SKM-1 (cell line): ENCODE data around the gene NGEF.
"Not testable (repeated sequence)": the region's sequence is repeated elsewhere in the genome, so short reads cannot be mapped to it uniquely, and the experiment has no call there.

Experiments used
- DNase-seq: peaks from one replicate; lab custom pipeline; 2025; ENCODE audit not compliant: unreplicated experiment; lab: John Stamatoyannopoulos, UW

Gene NGEF

DNA sequence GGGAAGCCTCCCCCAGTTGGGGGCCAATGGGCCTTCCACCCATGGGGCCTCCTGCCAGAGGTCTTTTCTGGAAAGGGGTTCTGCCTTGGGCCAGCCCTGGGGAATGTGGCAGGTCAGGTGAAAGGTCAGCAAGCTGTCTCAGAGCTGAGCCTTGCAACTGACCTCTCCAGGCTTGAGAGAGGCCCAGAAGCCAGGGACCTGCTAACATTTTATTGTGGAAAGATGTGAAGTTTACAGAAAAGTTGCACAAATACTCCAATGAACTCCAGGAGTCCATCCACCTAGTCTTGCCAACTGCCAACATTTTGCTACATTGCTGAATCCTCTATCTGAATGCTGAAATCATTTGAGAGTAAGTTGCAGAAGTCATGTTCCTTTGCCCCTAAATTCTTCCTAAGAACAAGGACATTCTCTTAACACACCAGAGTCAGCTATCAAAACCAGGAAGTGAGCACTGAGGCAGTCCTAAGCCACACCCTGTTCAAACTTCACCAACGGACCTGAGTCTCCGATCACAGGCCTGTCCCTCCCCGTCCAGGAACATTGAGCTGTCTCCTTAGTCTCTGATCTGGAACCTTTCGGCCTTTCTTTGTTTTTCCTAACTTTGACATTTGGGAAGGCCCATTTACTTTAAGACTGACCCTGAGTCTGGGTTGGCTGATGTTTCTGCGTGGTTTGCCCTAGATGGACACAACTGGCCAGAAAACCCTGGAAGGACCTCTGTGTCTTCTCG is 139.0 kb downstream of the NGEF start:
- DNase-seq: peak; percentile 42

DNA sequence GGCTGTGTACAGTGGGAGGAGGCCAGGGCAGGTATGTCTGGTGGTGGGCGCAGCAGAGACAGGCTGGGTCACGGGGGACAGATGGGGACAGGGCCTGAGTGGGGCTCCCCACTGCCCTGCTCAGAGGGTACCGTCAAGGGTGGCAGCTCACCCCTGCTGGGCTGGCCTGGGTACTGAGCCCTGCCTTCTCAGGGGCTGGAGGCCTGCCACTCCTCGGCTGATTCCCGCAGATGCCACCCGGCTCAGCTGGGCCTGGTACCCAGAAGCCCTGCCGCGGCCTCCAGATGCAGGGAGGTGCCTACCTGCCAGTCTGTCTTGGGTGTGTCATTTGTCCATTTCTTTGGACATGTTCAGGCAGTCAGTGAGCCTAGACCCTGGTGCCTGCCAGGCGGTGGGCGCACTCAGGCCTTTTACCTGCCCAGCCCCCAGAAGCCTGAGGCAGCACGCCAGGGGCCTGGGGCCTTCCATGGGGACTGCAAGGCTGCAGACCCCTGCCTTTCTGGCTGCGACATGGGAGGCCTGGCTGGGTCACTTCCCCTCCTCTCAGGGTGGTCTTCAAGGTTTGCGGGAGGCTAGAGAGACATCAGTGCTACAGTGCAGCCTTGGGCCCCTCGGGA is 139.7 kb downstream of the NGEF start:
- DNase-seq: no peak

DNA sequence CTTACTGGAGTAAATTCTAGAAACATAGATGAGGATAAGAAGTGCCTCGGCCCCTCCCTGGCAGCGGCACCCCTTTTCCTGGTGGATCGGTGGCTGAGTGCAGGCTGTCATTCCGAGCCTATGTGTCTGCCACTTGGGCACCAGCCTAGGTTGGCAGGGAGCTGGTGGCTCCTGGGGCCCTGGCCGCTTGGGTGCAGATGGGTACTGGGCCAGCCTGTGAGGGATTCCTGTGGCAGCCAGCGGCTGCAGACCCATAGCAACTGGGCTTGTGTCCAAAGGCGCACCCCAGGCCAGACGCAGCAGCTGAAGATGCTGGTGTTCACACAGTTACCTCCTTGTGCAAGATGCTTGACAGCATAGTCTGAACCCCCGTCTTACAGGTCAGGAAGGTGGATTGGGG is 140.2 kb downstream of the NGEF start:
- no peak for DNase-seq

DNA sequence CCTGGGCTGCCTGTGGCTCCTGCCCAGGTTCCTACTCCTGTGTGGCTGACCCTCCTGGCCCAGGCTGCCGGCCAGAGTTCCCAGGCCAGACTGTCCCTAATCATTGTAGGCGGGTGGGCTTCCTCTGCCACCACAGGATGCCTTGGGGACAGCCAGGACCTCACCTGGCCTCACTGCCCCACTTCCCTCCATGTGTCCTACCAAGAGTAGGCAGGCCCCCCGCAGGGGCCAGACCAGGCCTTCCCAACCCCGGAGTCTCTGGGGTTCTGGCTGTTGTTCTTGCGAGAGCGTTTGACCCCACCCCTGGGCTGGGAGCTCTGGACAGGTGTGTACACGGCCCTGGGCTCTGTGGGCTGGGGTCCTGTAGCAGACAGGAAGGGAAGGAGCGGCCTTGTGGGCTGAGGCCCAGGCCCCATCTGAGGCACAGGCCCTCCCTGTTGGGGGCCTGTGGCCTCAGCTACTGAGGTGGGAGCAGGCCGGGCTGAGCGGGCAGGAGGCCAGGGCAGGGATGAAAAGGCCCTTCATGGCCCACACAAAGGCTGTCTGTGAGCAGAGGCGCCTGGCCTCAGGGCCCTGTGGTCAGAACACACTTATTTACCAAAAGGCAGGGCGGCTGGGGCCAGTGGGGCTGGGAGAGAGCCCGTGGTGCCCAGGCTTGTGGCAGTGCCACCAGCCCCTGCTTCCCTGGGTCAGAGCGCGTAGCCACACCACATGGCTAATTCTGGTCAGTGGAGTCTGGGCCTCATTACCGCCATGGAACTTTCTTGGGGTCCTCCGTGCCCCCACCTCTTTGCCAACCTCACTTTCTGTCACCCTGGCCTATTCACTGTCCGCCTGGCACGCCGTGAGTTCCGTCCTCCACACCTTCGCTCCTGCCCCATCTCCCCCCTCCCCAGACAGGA is 141.0 kb downstream of the NGEF start:
- no peak for DNase-seq

DNA sequence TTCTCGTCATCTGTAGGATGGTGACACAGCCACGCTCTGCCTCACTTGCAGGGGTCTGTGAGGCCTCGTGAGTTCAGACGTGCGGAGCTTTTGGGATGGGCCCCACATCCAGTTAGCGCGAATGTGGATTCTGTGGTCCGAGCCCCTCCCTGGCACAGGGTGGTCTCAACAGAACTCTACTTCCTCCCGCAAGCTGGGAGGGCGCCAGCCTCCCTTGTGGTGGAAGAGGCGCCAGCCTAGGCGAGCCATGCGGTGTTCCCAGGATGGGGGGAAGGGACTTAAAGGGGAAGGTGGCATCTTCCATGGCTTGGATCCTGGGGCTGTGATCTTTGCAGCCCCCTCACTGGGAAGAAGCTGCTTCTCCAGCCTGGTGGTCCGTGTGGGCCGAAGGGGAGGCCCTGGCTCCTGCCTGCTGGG is 141.6 kb downstream of the NGEF start:
- DNase-seq: no peak

DNA sequence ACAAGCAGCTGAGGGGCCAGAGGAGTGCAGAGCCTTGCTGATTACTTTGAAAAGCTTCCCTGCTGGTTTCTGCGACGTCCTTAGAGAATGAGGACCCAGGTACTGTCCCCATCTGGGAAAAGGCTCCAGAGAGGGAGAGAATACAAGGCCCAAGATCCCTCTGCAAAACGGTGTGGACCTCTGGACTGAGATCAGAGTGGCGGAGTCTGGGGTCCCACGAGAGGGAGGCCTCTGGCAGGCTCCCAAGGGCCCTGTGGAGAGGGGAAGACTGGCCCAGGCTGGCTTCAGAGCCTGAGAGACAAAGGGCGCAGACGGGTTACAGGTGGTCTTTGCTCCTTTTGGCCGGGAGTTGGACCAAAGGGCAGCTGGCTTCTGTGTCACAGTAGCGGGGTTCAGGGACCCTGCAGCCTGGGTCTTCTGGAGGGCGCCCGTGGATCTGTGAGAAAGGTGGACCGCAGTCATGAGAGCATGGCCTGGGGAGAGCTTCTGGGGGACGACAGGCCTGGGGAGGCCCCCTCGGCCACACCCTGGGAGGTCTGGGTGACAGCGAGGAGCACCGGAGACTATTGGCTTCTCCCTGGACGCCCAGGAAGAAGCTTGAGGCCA is 142.2 kb downstream of the NGEF start:
- no peak for DNase-seq

DNA sequence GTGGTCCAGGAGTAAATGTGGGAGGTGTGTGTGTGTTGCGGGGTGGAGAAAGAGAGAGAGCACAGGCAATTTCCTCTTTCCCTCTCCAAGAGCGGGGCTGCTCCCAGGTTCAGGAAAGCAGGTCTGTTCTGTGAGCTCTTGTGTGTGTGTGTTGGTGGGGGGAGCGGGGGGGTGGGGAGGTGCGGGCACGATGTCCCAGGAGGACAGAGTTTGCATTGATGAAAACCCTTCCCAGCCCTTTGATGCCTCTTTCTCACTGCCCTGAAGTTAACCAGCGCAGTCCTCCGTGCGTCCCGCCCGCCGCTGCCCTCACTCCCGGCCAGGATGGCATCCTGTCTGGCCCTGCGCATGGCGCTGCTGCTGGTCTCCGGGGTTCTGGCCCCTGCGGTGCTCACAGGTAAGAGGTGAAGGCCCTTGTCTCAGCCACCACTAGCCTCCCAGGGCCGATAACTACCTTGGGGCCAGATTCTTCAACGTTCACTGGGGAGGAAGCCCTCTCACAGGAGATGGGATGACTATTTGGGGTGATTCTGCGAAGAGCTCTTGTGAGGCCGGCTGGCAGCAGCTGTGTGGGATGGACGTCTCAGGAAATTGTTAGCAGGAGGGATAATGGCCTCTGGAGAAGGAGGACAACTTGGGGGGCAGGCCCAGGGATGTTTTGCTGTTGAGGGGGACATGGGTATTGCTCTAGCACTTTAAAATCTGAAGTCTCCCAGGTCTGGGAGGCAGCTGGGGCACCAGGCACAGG is 142.9 kb downstream of the NGEF start, which contains the start of gene SNORC:
TSS of gene SNORC (plus strand) at position 247 of the 748 bp plus-strand sequence. CDS start at position 325, 78 bp downstream.
- no peak for DNase-seq

DNA sequence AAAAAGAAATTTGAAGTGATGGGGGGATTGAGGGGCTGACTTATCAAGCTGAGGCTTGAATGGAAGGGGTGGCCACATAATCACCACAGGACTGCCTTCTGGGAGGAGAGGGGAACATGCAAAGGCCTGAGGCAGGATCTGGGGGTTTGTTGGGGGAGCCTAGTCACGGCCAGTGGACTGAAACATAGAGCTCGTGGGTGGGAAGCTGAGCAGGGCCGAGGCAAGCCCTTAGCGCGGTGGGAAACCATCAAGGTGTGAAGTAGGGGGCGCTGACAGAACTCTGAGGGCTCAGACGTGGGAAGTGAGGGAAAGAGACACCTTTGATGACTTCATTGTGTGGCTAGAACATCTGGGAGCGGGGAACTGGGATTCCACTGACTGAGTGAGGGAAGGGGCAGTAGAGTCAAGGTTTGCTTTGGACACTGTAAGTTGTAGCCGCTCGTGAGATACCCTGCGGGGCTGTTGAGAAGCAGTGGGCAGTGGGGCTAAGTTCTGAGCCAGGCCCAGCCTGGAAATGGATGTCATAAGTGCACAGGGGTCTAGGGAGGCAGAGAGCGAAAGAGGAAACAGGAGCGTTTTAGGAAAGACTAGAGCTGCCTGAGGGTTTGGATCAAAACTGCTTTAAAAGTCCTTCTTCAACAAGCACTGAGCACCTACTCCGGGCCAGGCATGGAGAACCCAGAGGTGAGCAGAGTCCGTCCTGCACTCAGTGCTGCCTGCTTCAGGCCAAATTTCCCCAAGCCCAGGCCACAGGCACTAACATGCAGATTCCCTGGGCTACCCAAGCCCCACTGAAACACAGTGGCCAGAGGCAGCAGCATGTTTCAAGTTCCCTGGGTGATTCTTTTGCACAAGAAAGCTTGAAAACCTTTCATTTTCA is 143.7 kb downstream of the NGEF start:
- no peak for DNase-seq

DNA sequence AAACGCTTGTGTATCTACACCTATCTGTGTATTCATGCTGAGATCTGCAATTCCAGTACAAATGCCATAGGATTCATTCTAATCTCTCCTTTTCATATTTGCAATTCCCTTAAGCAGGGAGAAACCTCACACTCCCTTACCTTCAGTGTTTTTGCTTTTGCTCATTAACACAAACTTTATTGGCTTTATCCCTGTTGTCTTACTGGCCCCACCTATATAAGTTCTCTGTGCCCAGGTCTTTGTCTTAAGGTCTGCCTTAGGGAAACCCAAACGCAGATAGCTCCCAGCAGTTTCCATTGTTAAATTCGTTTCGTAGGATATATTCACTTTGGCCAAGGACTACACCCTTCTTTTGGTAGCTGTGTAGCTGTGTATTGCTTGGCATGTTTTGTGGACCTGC is 147.0 kb downstream of the NGEF start:
- DNase-seq: no peak

DNA sequence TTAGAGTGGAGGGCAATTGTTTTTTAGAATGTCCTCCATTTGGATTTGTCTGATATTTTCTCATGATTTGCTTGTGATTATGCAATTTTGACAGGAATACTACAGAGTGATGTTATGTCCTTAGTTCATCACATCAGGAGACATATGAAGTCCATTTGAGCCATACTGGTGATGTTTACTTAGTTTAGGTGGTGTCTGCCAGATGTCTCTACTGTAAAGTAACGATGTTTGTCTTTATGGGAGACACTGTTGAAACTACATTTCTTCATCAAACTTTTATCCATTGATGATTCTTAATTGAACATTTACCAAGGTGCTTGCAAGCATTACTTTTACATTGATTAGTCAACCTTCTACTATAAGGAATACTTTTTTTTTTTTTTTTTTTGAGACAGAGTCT is 147.9 kb downstream of the NGEF start:
- DNase-seq: no peak

DNA sequence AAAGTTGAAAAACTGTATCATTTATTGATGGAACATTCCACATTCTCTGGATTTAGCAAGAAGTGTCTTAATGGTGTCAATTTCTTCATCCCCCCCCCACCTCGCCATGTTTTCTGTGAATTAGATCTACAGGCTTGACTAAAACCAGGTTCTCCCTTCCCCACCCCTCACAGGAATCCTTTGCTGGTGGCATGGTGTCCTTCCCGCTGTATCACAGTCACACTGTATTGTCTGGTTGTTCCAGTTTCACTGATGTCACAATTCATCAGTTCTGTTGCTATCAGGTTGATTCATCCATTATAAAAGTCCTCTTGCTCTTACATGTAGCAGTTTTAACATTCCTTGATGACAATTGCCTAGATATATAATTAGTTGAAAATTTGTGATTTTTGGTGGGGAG is 149.1 kb downstream of the NGEF start:
- no peak for DNase-seq

DNA sequence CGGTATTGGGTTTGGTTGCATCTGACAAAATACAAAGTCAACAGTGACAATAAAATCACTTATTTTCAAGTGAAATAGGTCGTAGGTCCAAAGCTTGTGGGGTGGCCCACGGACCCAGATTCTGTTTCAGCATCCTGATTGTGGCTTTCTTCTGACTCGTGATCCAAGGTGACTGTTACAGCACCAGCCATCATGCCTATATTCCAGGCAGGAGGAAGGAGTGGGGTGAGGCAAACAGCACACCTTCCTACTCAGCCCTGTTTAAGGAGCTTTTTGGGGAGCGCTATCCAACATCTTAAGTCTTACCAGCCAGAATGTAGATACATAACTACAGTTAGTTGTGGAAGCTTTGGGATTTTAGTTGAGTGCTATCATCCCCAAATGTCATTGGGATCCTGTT is 151.7 kb downstream of the NGEF start:
- no peak for DNase-seq

DNA sequence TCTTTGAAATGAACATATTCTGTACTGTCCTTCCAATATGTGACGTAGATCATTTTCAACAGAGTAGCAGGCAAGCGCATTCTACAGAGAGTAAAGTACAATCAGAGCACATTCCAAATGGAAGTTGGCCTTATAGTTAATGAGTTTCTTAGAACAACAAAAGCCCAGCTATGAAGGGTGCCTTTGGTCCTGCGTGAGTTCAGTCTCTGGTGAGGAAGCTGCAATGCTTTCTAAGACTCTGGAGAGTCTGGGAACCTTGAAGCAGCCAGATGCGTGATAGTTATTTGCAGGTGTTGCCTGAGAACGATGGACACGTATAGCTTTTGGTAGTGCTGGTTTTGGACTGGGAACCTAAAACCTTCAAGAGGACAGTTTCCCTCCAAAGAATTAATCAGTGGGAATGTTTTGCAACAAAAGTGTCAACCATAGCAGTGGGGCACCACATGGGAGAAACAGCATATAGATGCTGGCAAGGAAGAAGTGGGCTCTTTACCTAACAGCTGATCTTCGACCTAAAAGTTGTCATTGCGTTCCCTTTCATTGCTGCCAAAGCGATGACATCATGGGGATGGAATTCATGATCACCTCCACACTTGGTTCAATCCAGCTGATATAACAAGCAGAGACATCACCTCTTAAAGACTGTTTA is 152.3 kb downstream of the NGEF start:
- DNase-seq: no peak

DNA sequence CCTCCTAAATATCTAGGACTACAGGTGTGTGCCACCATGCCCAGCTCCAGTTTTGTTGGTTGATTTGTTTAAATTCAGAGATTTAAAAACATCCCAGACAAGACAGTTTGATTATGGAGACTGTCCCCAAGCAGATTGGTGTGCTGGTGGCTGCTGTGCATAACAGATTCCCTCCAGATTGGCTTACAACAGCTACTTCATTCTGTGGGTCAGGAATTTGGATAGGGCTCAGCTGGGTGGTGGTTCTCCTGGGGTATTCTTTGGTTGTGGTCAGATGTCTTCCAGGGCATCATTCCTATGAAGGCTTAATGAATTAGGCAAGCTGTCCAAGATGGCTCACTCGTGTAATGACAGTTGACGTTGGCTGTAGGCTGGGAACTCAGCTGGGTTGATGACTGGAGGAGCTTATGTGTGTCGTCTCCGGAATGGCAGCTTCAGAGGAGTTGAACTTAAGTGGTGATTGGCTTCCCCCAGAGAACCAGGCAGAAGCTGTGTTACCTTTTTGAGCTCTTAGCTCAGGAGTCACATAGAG is 153.6 kb downstream of the NGEF start:
- no peak for DNase-seq

DNA sequence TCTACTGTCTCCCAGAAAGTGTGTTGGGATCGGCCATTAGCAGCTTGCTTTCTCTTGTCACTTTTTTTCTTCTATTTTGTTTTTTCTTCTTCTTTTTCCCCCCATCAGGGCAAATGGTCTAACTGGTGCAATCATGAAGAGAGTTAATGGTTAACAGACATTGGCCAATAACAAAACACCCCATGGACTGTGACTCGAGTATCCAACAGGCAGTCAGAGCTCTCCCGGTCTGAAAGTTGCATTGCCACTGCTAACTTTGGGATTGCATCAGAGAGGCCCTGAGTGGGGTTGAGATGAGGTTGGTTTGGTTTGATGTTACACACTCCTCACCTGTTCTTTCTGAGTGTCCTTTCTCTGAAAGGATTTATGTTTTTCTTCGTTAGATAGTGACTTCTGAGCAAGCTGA is 155.9 kb downstream of the NGEF start:
- DNase-seq: no peak

DNA sequence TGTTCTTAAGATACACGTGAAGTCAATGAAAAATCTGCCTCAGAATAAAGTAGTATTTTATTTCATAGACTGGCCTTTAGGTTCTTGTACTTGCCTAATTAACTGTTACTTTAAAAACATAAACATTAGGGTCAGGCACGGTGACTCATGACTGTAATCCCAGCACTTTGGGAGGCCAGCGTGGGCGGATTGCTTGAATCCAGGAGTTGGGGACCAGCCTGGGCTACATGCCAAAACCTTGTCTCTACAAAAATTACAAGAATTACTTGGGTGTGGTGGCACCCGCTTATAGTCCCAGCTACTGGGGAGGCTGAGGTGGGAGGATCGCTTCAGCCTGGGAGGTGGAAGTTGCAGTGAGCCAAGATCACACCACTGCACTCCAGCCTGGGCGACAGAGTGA is 159.0 kb downstream of the NGEF start:
- DNase-seq: no peak

DNA sequence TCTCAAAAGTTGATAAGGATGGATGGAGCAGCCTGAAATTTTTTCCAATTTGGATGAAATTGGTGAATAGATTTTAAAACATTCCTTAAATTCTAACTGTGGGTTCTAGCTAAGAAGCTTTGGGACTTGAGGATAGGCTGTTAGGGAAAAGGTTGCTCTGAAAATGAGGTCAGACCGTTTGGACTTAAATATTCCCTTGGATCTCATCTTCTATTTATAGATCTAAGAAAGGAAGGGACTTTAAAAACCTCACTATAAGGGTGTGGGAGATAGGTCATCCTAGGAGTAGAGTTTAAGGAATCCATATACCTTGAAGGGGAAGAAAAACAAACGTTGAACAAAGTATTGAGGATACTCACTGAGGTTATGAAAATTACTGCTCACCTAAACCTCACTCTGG is 160.4 kb downstream of the NGEF start:
- DNase-seq: no peak

DNA sequence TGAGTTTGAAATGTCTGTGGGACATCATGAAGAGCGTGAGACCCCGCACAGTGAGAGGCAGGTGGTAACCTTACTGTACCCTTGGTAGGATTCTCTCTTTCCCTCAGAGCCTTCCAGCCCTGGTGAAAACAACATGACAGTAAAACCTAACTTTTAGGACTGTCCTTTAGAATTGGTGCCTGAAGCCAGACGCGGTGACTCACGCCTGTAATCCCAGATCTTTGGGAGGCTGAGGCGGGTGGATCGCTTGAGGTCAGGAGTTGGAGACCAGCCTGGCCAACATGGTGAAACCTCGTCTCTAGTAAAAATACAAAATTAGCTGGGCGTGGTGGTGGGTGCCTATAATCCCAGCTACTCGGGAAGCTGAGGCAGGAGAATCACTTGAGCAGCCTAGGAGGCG is 161.0 kb downstream of the NGEF start:
- DNase-seq: not testable (repeated sequence)

DNA sequence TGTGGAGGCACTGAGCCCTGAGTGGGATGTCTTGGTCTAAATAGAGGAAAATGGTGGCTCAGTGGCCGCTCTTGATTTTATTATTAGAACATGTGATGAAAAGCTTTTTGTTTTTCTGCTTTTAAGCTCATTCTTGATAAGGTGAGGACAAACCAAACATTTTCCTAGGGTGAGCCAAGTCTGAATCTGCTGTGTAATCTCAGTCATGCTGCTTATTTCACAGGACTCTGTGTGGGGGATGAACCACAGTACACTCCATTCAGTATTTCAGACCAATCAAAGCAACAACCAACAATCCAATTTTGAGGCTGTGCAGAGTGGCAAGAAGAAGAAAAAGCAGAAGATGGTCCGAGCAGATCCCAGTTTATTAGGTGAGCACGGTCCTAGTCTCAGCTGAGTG is 163.0 kb downstream of the NGEF start:
- no peak for DNase-seq
